ENCODE measurements around the gene CCNL2.

The CCNL2 gene

DNA sequence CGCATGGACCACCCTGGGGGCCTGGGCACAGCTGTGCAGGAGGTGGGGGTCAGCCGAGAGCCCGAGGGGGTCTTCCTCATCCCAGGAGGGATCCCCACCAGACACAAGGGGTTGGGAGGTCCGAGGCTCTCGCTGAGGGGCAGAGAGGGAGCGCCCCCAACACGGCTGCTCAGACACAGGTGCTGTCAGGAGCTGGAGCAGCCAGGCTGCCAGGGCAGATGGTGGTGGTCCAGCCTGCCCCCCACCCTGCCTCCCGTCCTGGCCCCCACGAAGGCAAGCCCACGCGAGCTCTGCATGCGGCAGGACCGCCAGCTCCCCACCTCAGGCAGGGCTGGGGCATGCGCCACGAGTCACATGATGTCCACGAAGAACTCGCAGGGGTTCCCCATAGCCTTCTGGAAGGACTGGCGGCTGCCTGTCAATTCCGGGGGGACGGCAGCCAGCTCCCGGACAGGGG lies 63.3 kb downstream of the CCNL2 start:
- in situ Hi-C loops (cut with MboI; ENCODE audit: low pct_unique_long_range_greater_than_20kb, low sequenced_read_pairs): no loop called here
- DNase-seq: no peak
